GM19193 (cell line): ENCODE data around the gene ENGASE.

ENCODE experiments used
- POLR2A ChIP-seq: IDR thresholded peaks from 4 replicates; pipeline ENCODE4 v1.6.1; 2011; ENCODE audit not compliant: insufficient read depth, insufficient read length; ENCODE audit errors: extremely low read depth

The ENGASE gene

GRCh38 chr17:79090443-79091225, 16.0 kb downstream of the ENGASE start:
- TF ChIP-seq POLR2A: no peak

GRCh38 chr17:79091226-79091670, 16.6 kb downstream of the ENGASE start:
- no peak for TF ChIP-seq POLR2A

GRCh38 chr17:79092567-79092966, 17.9 kb downstream of the ENGASE start:
- TF ChIP-seq POLR2A: no peak

GRCh38 chr17:79093270-79093669, 18.6 kb downstream of the ENGASE start:
- no peak for TF ChIP-seq POLR2A

GRCh38 chr17:79094261-79094660, 19.6 kb downstream of the ENGASE start:
- TF ChIP-seq POLR2A: no peak

- no peak for TF ChIP-seq POLR2A
These were observed 20.9 kb downstream of the ENGASE start for GRCh38 chr17:79095345-79096055.

- TF ChIP-seq POLR2A: no peak
These were observed 21.9 kb downstream of the ENGASE start for GRCh38 chr17:79096477-79096876.

GRCh38 chr17:79097226-79098055, 22.8 kb downstream of the ENGASE start:
- TF ChIP-seq POLR2A: no peak

- TF ChIP-seq POLR2A: no peak
These were observed 23.8 kb downstream of the ENGASE start for GRCh38 chr17:79098282-79098867.

GRCh38 chr17:79100405-79100804, 25.8 kb downstream of the ENGASE start:
- no peak for TF ChIP-seq POLR2A

GRCh38 chr17:79101111-79101673, 26.6 kb downstream of the ENGASE start:
- no peak for TF ChIP-seq POLR2A

- no peak for TF ChIP-seq POLR2A
These were observed 27.6 kb downstream of the ENGASE start for GRCh38 chr17:79102214-79102613.

GRCh38 chr17:79104898-79105600, 30.4 kb downstream of the ENGASE start:
- TF ChIP-seq POLR2A: no peak

- TF ChIP-seq POLR2A: no peak
These were observed 31.3 kb downstream of the ENGASE start for GRCh38 chr17:79105937-79106336.
